Measurements from ENCODE around the gene SCLY.

GRCh38 chr2:238020816-238021215, 40.0 kb upstream of the SCLY start:
- TF ChIP-seq, protein P1, sequence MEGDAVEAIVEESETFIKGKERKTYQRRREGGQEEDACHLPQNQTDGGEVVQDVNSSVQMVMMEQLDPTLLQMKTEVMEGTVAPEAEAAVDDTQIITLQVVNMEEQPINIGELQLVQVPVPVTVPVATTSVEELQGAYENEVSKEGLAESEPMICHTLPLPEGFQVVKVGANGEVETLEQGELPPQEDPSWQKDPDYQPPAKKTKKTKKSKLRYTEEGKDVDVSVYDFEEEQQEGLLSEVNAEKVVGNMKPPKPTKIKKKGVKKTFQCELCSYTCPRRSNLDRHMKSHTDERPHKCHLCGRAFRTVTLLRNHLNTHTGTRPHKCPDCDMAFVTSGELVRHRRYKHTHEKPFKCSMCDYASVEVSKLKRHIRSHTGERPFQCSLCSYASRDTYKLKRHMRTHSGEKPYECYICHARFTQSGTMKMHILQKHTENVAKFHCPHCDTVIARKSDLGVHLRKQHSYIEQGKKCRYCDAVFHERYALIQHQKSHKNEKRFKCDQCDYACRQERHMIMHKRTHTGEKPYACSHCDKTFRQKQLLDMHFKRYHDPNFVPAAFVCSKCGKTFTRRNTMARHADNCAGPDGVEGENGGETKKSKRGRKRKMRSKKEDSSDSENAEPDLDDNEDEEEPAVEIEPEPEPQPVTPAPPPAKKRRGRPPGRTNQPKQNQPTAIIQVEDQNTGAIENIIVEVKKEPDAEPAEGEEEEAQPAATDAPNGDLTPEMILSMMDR (IDR thresholded peaks at IDR 0.05), result no peak
- TF ChIP-seq POLR2AphosphoS5 (IDR thresholded peaks at IDR 0.05) (no peak), EP300 (IDR thresholded peaks at IDR 0.05) (no peak)

All from esophagus muscularis mucosa (tissue), 4 donors.